Measurements from ENCODE around the gene GATAD2A.
A peak's percentile ranks its signal among the peaks of the same experiment; 100 is the strongest.

The GATAD2A gene

GRCh38 chr19:19403373-19403901, 2.0 kb upstream of the GATAD2A start:
- no peak overlapping the region for H2AFZ ChIP-seq (ENCODE audit: low read depth, low read length)
- H3K4me1 ChIP-seq (ENCODE audit: control insufficient read depth, insufficient read depth, low read depth, low read length), result peaks cover 14% of the 10 kb centered on the region
- WGBS, result 90% methylated on average over 5 of the region's 5 CpGs
- H2AK5ac ChIP-seq (ENCODE audit: low read length, severe bottlenecking), result no peak overlapping the region
- no peak overlapping the region for H3K27ac ChIP-seq (ENCODE audit: low read length, poor library complexity, severe bottlenecking)
- H3K9ac ChIP-seq (ENCODE audit: low read length), result peak overlapping the region; percentile 46
- no peak overlapping the region for H4K8ac ChIP-seq (ENCODE audit: low read length)
- no peak overlapping the region for H2BK120ac ChIP-seq (ENCODE audit: low read depth, low read length)
- H2BK15ac ChIP-seq (ENCODE audit: low read depth, poor library complexity, severe bottlenecking), result no peak overlapping the region
- H3K79me1 ChIP-seq (replicated peaks; ENCODE audit: low read length, poor library complexity, severe bottlenecking), result peaks cover 13% of the 10 kb centered on the region
- H3K23ac ChIP-seq (ENCODE audit: low read length in 2 of 2), result no peak overlapping the region
- H3K9me3 ChIP-seq (ENCODE audit: control insufficient read depth, low read length), result no peaks in the 10 kb centered on the region
- peak; percentile 51 for DNase-seq
- H2BK12ac ChIP-seq (ENCODE audit: low read length in 2 of 2), result no peak overlapping the region
- no peak overlapping the region for H3K4ac ChIP-seq (ENCODE audit: low read depth in 1 of 2, low read length in 2 of 2)
- H3K4me2 ChIP-seq (ENCODE audit: low read length, poor library complexity, severe bottlenecking), result no peak overlapping the region
- no peaks in the 10 kb centered on the region for H3K36me3 ChIP-seq (ENCODE audit: control insufficient read depth in 1 of 2, insufficient read depth in 2 of 2, low read depth in 1 of 2, low read length in 2 of 2)
- H3K18ac ChIP-seq (ENCODE audit: low read depth in 1 of 2, low read length in 2 of 2), result no peak overlapping the region
- no peak overlapping the region for H3K14ac ChIP-seq (ENCODE audit: low read length in 2 of 2)
- H3K4me3 ChIP-seq (ENCODE audit: insufficient read depth in 1 of 2, low read depth in 1 of 2, low read length in 2 of 2), result peak overlapping the region in 1 of 2 experiments; percentile 32
- no peaks in the 10 kb centered on the region for H3K27me3 ChIP-seq (ENCODE audit: control insufficient read depth in 1 of 2, insufficient read depth in 1 of 2, low read length in 2 of 2)
- no peak overlapping the region for H2BK5ac ChIP-seq (ENCODE audit: low read depth, low read length, poor library complexity, severe bottlenecking)
- peak overlapping the region; percentile 73 for H4K91ac ChIP-seq (ENCODE audit: low read length)

- peak overlapping the region; percentile 49 to 74 for H3K14ac ChIP-seq (ENCODE audit: low read length in 2 of 2)
- no peak overlapping the region for H2AK5ac ChIP-seq (ENCODE audit: low read length, severe bottlenecking)
- H3K36me3 ChIP-seq (ENCODE audit: control insufficient read depth in 1 of 2, insufficient read depth in 2 of 2, low read depth in 1 of 2, low read length in 2 of 2), result peaks cover 0 to 4% of the 10 kb centered on the region in 2 experiments
- no peak overlapping the region for H4K8ac ChIP-seq (ENCODE audit: low read length)
- peak overlapping the region; percentile 92 for H2BK120ac ChIP-seq (ENCODE audit: low read depth, low read length)
- peak overlapping the region; percentile 67 for H4K91ac ChIP-seq (ENCODE audit: low read length)
- DNase-seq, result peak; percentile 66
- H3K4me2 ChIP-seq (ENCODE audit: low read length, poor library complexity, severe bottlenecking), result peak overlapping the region; percentile 95
- H3K79me1 ChIP-seq (replicated peaks; ENCODE audit: low read length, poor library complexity, severe bottlenecking), result peaks cover 8% of the 10 kb centered on the region
- peaks cover 21% of the 10 kb centered on the region for H3K4me1 ChIP-seq (ENCODE audit: control insufficient read depth, insufficient read depth, low read depth, low read length)
- peak overlapping the region; percentile 90 to 91 for H3K4me3 ChIP-seq (ENCODE audit: insufficient read depth in 1 of 2, low read depth in 1 of 2, low read length in 2 of 2)
- 1% methylated on average over 73 of the region's 87 CpGs for WGBS
- H3K18ac ChIP-seq (ENCODE audit: low read depth in 1 of 2, low read length in 2 of 2), result peak overlapping the region; percentile 69 to 91
- peak overlapping the region in 1 of 2 experiments; percentile 91 for H3K23ac ChIP-seq (ENCODE audit: low read length in 2 of 2)
- no peak overlapping the region for H2BK12ac ChIP-seq (ENCODE audit: low read length in 2 of 2)
- no peak overlapping the region for H2AFZ ChIP-seq (ENCODE audit: low read depth, low read length)
- no peaks in the 10 kb centered on the region for H3K9me3 ChIP-seq (ENCODE audit: control insufficient read depth, low read length)
- peak overlapping the region; percentile 90 for H3K9ac ChIP-seq (ENCODE audit: low read length)
- H3K27me3 ChIP-seq (ENCODE audit: control insufficient read depth in 1 of 2, insufficient read depth in 1 of 2, low read length in 2 of 2), result no peaks in the 10 kb centered on the region
- H2BK5ac ChIP-seq (ENCODE audit: low read depth, low read length, poor library complexity, severe bottlenecking), result no peak overlapping the region
- peak overlapping the region; percentile 45 for H3K27ac ChIP-seq (ENCODE audit: low read length, poor library complexity, severe bottlenecking)
- peak overlapping the region; percentile 97 for H2BK15ac ChIP-seq (ENCODE audit: low read depth, poor library complexity, severe bottlenecking)
- peak overlapping the region; percentile 35 to 96 for H3K4ac ChIP-seq (ENCODE audit: low read depth in 1 of 2, low read length in 2 of 2)
These were observed 749 bp downstream of the GATAD2A start for GRCh38 chr19:19405971-19406877.

GRCh38 chr19:19406878-19407632, 1.6 kb downstream of the GATAD2A start:
- Histone ChIP-seq H3K4me2 (ENCODE audit: low read length, poor library complexity, severe bottlenecking) (peak overlapping the region; percentile 95), H3K27ac (ENCODE audit: low read length, poor library complexity, severe bottlenecking) (peak overlapping the region; percentile 45), H3K36me3 (ENCODE audit: control insufficient read depth in 1 of 2, insufficient read depth in 2 of 2, low read depth in 1 of 2, low read length in 2 of 2) (peaks cover 0 to 4% of the 10 kb centered on the region in 2 experiments), H3K4me3 (ENCODE audit: insufficient read depth in 1 of 2, low read depth in 1 of 2, low read length in 2 of 2) (peak overlapping the region; percentile 90 to 91), H2BK12ac (ENCODE audit: low read length in 2 of 2) (peak overlapping the region in 1 of 2 experiments; percentile 80), H2AFZ (ENCODE audit: low read depth, low read length) (no peak overlapping the region), H3K14ac (ENCODE audit: low read length in 2 of 2) (peak overlapping the region in 1 of 2 experiments; percentile 92), H2BK120ac (ENCODE audit: low read depth, low read length) (no peak overlapping the region), H2BK15ac (ENCODE audit: low read depth, poor library complexity, severe bottlenecking) (no peak overlapping the region), H3K4me1 (ENCODE audit: control insufficient read depth, insufficient read depth, low read depth, low read length) (peaks cover 21% of the 10 kb centered on the region), H3K4ac (ENCODE audit: low read depth in 1 of 2, low read length in 2 of 2) (peak overlapping the region in 1 of 2 experiments; percentile 6), H3K9me3 (ENCODE audit: control insufficient read depth, low read length) (no peaks in the 10 kb centered on the region), H3K18ac (ENCODE audit: low read depth in 1 of 2, low read length in 2 of 2) (peak overlapping the region; percentile 30 to 69), H2BK5ac (ENCODE audit: low read depth, low read length, poor library complexity, severe bottlenecking) (no peak overlapping the region), H2AK5ac (ENCODE audit: low read length, severe bottlenecking) (no peak overlapping the region), H4K8ac (ENCODE audit: low read length) (no peak overlapping the region), H4K91ac (ENCODE audit: low read length) (no peak overlapping the region), H3K9ac (ENCODE audit: low read length) (peak overlapping the region; percentile 90), H3K23ac (ENCODE audit: low read length in 2 of 2) (peak overlapping the region in 1 of 2 experiments; percentile 78), H3K79me1 (replicated peaks; ENCODE audit: low read length, poor library complexity, severe bottlenecking) (peaks cover 6% of the 10 kb centered on the region), H3K27me3 (ENCODE audit: control insufficient read depth in 1 of 2, insufficient read depth in 1 of 2, low read length in 2 of 2) (no peaks in the 10 kb centered on the region)
- WGBS, result 44% methylated on average over 11 of the region's 12 CpGs
- peak; percentile 78 for DNase-seq

GRCh38 chr19:19407633-19407930, 2.1 kb downstream of the GATAD2A start:
- Histone ChIP-seq H3K9me3 (ENCODE audit: control insufficient read depth, low read length) (no peaks in the 10 kb centered on the region), H3K4ac (ENCODE audit: low read depth in 1 of 2, low read length in 2 of 2) (no peak overlapping the region), H4K8ac (ENCODE audit: low read length) (no peak overlapping the region), H3K18ac (ENCODE audit: low read depth in 1 of 2, low read length in 2 of 2) (no peak overlapping the region), H2BK120ac (ENCODE audit: low read depth, low read length) (no peak overlapping the region), H2BK12ac (ENCODE audit: low read length in 2 of 2) (no peak overlapping the region), H3K79me1 (replicated peaks; ENCODE audit: low read length, poor library complexity, severe bottlenecking) (peaks cover 5% of the 10 kb centered on the region), H4K91ac (ENCODE audit: low read length) (no peak overlapping the region), H2BK15ac (ENCODE audit: low read depth, poor library complexity, severe bottlenecking) (no peak overlapping the region), H3K9ac (ENCODE audit: low read length) (peak overlapping the region; percentile 90), H3K36me3 (ENCODE audit: control insufficient read depth in 1 of 2, insufficient read depth in 2 of 2, low read depth in 1 of 2, low read length in 2 of 2) (peaks cover 0 to 4% of the 10 kb centered on the region in 2 experiments), H3K4me2 (ENCODE audit: low read length, poor library complexity, severe bottlenecking) (no peak overlapping the region), H3K27me3 (ENCODE audit: control insufficient read depth in 1 of 2, insufficient read depth in 1 of 2, low read length in 2 of 2) (no peaks in the 10 kb centered on the region), H2AFZ (ENCODE audit: low read depth, low read length) (no peak overlapping the region), H3K4me3 (ENCODE audit: insufficient read depth in 1 of 2, low read depth in 1 of 2, low read length in 2 of 2) (peak overlapping the region in 1 of 2 experiments; percentile 91), H2BK5ac (ENCODE audit: low read depth, low read length, poor library complexity, severe bottlenecking) (no peak overlapping the region), H3K4me1 (ENCODE audit: control insufficient read depth, insufficient read depth, low read depth, low read length) (peaks cover 21% of the 10 kb centered on the region), H3K27ac (ENCODE audit: low read length, poor library complexity, severe bottlenecking) (no peak overlapping the region), H2AK5ac (ENCODE audit: low read length, severe bottlenecking) (no peak overlapping the region), H3K14ac (ENCODE audit: low read length in 2 of 2) (no peak overlapping the region), H3K23ac (ENCODE audit: low read length in 2 of 2) (no peak overlapping the region)
- WGBS, result 92% methylated on average over 4 of the region's 4 CpGs
- DNase-seq, result no peak

Measured in mesenchymal stem cell (in vitro differentiated cells and primary cell).